ENCODE measurements around the gene GLT1D1.

Gene GLT1D1

DNA sequence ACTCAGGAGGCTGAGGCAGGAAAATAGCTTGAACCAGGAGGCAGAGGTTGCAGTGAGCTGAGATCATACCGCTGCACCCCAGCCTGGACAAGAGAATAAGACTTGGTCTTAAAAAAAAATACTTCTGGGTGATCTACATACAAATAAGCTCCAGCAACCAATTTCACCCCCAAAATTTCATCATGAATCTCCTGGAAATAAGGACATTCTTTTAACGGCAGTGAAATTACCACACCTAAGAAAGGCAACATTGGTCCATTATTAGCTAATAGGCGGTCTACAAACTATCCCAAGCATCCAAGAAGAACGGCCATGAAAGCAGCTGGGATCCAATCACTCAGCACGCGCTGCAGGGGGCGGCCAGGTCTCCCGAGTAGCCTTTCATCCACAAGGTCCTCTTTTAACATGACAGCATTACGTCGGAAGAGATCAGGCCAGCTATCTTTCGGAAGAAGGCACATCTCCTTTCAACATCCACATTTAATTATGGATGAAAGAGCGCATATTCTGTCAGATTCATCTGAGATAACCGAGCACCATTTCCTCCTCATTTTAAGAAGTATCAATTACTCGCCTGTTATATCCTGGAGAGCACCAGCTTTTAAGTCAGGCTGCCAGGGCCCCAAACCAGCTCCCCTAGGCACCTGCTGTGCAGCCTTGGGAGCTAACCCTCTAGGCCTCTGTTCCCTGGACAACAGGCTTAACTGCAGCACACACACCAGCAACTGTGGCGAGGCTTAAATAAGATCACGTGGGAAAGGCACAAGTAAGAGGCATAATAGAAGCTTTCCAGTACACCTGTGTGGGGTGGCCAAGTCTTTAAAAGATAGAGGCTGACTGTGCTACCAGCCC, 33.8 kb upstream of the GLT1D1 start:
- Histone ChIP-seq H3K9me2 (replicated peaks; ENCODE audit: insufficient read depth, low read length) (no peaks in the 10 kb centered on the region), H3K4me2 (ENCODE audit: low read depth, low read length, poor library complexity, severe bottlenecking) (peak overlapping the region; percentile 99), H2AFZ (ENCODE audit: low read depth, low read length, severe bottlenecking) (no peak overlapping the region), H3K36me3 (ENCODE audit: low read length) (0 out of 2 replicates have a peak, but pooled peaks cover 5% of the 10 kb centered on the region), H3K27me3 (ENCODE audit: low read length) (no peaks in the 10 kb centered on the region), H3K4me3 (ENCODE audit: insufficient read depth, low read length, poor library complexity, severe bottlenecking) (no peak overlapping the region), H3K9ac (ENCODE audit: low read length) (peak overlapping the region; percentile 97; the same call in 1 of the 2 replicates), H3F3A (ENCODE audit: insufficient read depth) (peaks cover 52% of the 10 kb centered on the region), H4K20me1 (ENCODE audit: low read depth, low read length) (peaks cover 6% of the 10 kb centered on the region; the same call in 1 of the 2 replicates), H3K27ac (ENCODE audit: low read depth, low read length) (peak overlapping the region; percentile 98), H3K9me3 (ENCODE audit: insufficient read depth, low read length) (no peaks in the 10 kb centered on the region), H3K79me2 (ENCODE audit: insufficient read depth, low read length) (peaks cover 89% of the 10 kb centered on the region)
- TF ChIP-seq, protein P1, sequence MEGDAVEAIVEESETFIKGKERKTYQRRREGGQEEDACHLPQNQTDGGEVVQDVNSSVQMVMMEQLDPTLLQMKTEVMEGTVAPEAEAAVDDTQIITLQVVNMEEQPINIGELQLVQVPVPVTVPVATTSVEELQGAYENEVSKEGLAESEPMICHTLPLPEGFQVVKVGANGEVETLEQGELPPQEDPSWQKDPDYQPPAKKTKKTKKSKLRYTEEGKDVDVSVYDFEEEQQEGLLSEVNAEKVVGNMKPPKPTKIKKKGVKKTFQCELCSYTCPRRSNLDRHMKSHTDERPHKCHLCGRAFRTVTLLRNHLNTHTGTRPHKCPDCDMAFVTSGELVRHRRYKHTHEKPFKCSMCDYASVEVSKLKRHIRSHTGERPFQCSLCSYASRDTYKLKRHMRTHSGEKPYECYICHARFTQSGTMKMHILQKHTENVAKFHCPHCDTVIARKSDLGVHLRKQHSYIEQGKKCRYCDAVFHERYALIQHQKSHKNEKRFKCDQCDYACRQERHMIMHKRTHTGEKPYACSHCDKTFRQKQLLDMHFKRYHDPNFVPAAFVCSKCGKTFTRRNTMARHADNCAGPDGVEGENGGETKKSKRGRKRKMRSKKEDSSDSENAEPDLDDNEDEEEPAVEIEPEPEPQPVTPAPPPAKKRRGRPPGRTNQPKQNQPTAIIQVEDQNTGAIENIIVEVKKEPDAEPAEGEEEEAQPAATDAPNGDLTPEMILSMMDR (IDR thresholded peaks at IDR 0.05; ENCODE audit: insufficient read depth, low read length, poor library complexity, severe bottlenecking), result no peak
- no peak for TF ChIP-seq EZH2phosphoT487 (conservative IDR thresholded peaks at IDR 0.05; ENCODE audit: low read length)

DNA sequence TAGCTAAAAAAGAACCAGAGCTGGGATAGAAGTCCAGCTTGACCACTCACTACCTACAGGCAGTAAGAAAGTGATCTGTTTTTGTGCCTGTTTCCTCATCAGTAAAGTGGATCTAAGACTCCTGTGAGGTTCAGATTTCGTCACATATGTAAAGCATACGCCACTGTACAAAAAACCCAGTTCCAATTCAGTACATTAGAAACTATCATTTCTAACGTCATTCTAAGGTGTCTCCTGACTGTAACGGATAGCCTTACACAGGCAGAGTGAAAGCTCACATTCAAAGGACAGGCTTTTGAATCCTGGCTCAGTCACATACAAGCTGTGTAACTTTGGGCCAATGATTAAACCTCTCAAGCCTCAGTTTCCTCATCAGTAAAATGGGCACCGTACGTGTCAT, 33.0 kb upstream of the GLT1D1 start:
- no peak for TF ChIP-seq EZH2phosphoT487 (conservative IDR thresholded peaks at IDR 0.05; ENCODE audit: low read length)
- TF ChIP-seq, protein P1 (IDR thresholded peaks at IDR 0.05; ENCODE audit: insufficient read depth, low read length, poor library complexity, severe bottlenecking), result no peak
- no peaks in the 10 kb centered on the region for H3K9me2 ChIP-seq (replicated peaks; ENCODE audit: insufficient read depth, low read length)
- peaks cover 6% of the 10 kb centered on the region; the same call in 1 of the 2 replicates for H4K20me1 ChIP-seq (ENCODE audit: low read depth, low read length)
- peak overlapping the region; percentile 37 for H3K4me3 ChIP-seq (ENCODE audit: insufficient read depth, low read length, poor library complexity, severe bottlenecking)
- H3K79me2 ChIP-seq (ENCODE audit: insufficient read depth, low read length), result peaks cover 82% of the 10 kb centered on the region
- peak overlapping the region; percentile 99 for H3K4me2 ChIP-seq (ENCODE audit: low read depth, low read length, poor library complexity, severe bottlenecking)
- peak overlapping the region; percentile 98 for H3K27ac ChIP-seq (ENCODE audit: low read depth, low read length)
- H2AFZ ChIP-seq (ENCODE audit: low read depth, low read length, severe bottlenecking), result no peak overlapping the region
- peaks cover 52% of the 10 kb centered on the region for H3F3A ChIP-seq (ENCODE audit: insufficient read depth)
- no peaks in the 10 kb centered on the region for H3K36me3 ChIP-seq (ENCODE audit: low read length)
- peak overlapping the region; percentile 97 for H3K9ac ChIP-seq (ENCODE audit: low read length)
- no peaks in the 10 kb centered on the region for H3K27me3 ChIP-seq (ENCODE audit: low read length)
- H3K9me3 ChIP-seq (ENCODE audit: insufficient read depth, low read length), result no peaks in the 10 kb centered on the region

DNA sequence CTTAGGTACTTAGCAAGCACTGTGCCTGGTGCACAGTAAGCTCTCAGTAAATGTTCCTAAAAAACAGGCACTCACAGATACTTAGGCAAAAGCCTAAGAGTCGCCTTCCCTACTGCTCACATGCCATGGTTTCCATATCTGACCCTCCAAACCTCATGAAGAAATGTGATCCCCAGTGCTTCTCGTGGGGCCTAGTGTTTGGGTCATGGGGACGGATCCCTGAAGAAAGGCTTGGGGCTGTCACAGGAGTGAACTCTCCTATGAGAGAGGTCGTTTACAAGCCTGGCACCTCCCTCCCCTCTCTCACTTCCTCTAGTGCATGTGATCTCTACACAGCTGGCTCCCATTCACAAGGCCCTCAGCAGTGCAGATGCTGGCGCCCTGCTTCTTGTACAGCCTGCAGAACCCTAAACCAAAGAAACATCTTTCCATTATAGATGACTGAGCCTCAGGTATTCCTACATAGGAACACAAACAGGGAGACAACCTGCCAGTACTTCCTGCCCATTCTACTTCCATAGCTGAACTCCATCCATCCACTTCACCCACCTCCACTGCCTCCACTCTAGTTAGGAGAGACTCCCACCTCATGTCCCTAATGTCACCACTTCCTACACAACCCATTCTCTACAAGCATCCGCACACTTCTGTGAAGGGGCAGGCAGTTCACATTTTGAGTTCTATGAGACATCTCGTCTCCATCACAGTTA, 32.4 kb upstream of the GLT1D1 start:
- Histone ChIP-seq H3K9me2 (replicated peaks; ENCODE audit: insufficient read depth, low read length) (no peaks in the 10 kb centered on the region), H3K27me3 (ENCODE audit: low read length) (no peaks in the 10 kb centered on the region), H3K9me3 (ENCODE audit: insufficient read depth, low read length) (no peaks in the 10 kb centered on the region), H3K4me2 (ENCODE audit: low read depth, low read length, poor library complexity, severe bottlenecking) (peak overlapping the region; percentile 99), H3K79me2 (ENCODE audit: insufficient read depth, low read length) (peaks cover 75% of the 10 kb centered on the region), H3K4me3 (ENCODE audit: insufficient read depth, low read length, poor library complexity, severe bottlenecking) (peak overlapping the region; percentile 46), H3K9ac (ENCODE audit: low read length) (peak overlapping the region; percentile 97), H3K27ac (ENCODE audit: low read depth, low read length) (peak overlapping the region; percentile 98), H2AFZ (ENCODE audit: low read depth, low read length, severe bottlenecking) (no peak overlapping the region), H4K20me1 (ENCODE audit: low read depth, low read length) (peaks cover 3% of the 10 kb centered on the region; the same call in 1 of the 2 replicates), H3F3A (ENCODE audit: insufficient read depth) (peaks cover 51% of the 10 kb centered on the region), H3K36me3 (ENCODE audit: low read length) (no peaks in the 10 kb centered on the region)
- TF ChIP-seq EZH2phosphoT487 (conservative IDR thresholded peaks at IDR 0.05; ENCODE audit: low read length), result no peak
- TF ChIP-seq, protein P1 (IDR thresholded peaks at IDR 0.05; ENCODE audit: insufficient read depth, low read length, poor library complexity, severe bottlenecking), result no peak
